DOHH2 (cell line): ENCODE measurements around the gene ORC5.

Experiments used
- CTCF ChIP-seq: fragments of 200-600 bp; sonication (generic); IDR thresholded peaks from one replicate; pipeline ENCODE4 v1.5.1; 2014; ENCODE audit warnings: antibody characterized with exemption, mild to moderate bottlenecking, low read depth, low read length; ENCODE audit not compliant: poor library complexity, severe bottlenecking
- EZH2phosphoT487 ChIP-seq: fragments of 200-600 bp; sonication (generic); IDR thresholded peaks from 2 replicates; pipeline ENCODE4 v1.6.1; 2017; ENCODE audit warnings: borderline replicate concordance, mild to moderate bottlenecking, antibody characterized with exemption, low read length, moderate library complexity, mixed read lengths

- TF ChIP-seq CTCF (no peak), EZH2phosphoT487 (no peak)
These were observed 80.6 kb downstream of the ORC5 start for GRCh38 chr7:104127204-104127603.
